ENCODE data around the gene GON7. TPM values are rescaled to one million over a fixed set of nuclear protein-coding genes. Genes with fewer than 3 reads are reported as not detected.

Gene GON7
- total RNA-seq, 2 donors from 2014 or later, result 7.8 to 11.9 TPM

- H3K4me1 ChIP-seq, result peaks cover 0 to 22% of the 10 kb centered on the region in 2 donors
- TF ChIP-seq CTCF (IDR thresholded peaks at IDR 0.05), result no peak
- H3K9me3 ChIP-seq, result no peaks in the 10 kb centered on the region
- no peaks in the 10 kb centered on the region for H3K27me3 ChIP-seq
- H3K36me3 ChIP-seq, result peaks cover under 1% of the 10 kb centered on the region
- no peak overlapping the region for H3K4me3 ChIP-seq
- H3K27ac ChIP-seq, result no peak overlapping the region
- DNase-seq (ENCODE audit: low spot score), result no peak
These were observed 19.9 kb downstream of the GON7 start for GRCh38 chr14:93186956-93187355.

GRCh38 chr14:93186466-93186865, 20.4 kb downstream of the GON7 start:
- Histone ChIP-seq H3K27ac (peak overlapping the region in 1 of 2 donors; percentile 94), H3K4me1 (peaks cover 0 to 22% of the 10 kb centered on the region in 2 donors), H3K27me3 (no peaks in the 10 kb centered on the region), H3K36me3 (peaks cover 5% of the 10 kb centered on the region), H3K4me3 (no peak overlapping the region), H3K9me3 (no peaks in the 10 kb centered on the region)
- no peak for TF ChIP-seq CTCF (IDR thresholded peaks at IDR 0.05)
- no peak for DNase-seq (ENCODE audit: low spot score)

GRCh38 chr14:93185349-93185720, 21.5 kb downstream of the GON7 start:
- peaks cover 6% of the 10 kb centered on the region for H3K36me3 ChIP-seq
- peaks cover 0 to 22% of the 10 kb centered on the region in 2 donors for H3K4me1 ChIP-seq
- peak overlapping the region; percentile 94 for H3K27ac ChIP-seq
- H3K27me3 ChIP-seq, result no peaks in the 10 kb centered on the region
- H3K4me3 ChIP-seq, result peak overlapping the region; percentile 81 to 88
- TF ChIP-seq CTCF (IDR thresholded peaks at IDR 0.05), result no peak
- H3K9me3 ChIP-seq, result no peaks in the 10 kb centered on the region
- DNase-seq (ENCODE audit: low spot score), result no peak

- Histone ChIP-seq H3K27me3 (no peaks in the 10 kb centered on the region), H3K4me1 (peaks cover 0 to 22% of the 10 kb centered on the region in 2 donors), H3K4me3 (peak within 1 kb of the TSS; percentile 81 to 88), H3K27ac (peak within 1 kb of the TSS; percentile 94), H3K9me3 (no peaks in the 10 kb centered on the region), H3K36me3 (peaks cover 6% of the 10 kb centered on the region)
- peak in 1 of 2 donors; percentile 55 for TF ChIP-seq CTCF (IDR thresholded peaks at IDR 0.05)
- DNase-seq (ENCODE audit: low spot score), result peak; percentile 87
These were observed 22.2 kb downstream of the GON7 start, which contains the start of the genes LYSET and MOAP1 for GRCh38 chr14:93184391-93185348. Gene LYSET, plus strand, starts transcription at chr14:93185317. Its CDS starts 89 bp downstream, at chr14:93185406. Gene MOAP1, minus strand, starts transcription at chr14:93184897. Its CDS starts 655 bp downstream, at chr14:93184242.

GRCh38 chr14:93183596-93184317, 23.1 kb downstream of the GON7 start:
- H3K36me3 ChIP-seq, result peaks cover 6% of the 10 kb centered on the region
- no peaks in the 10 kb centered on the region for H3K27me3 ChIP-seq

More at GRCh38 chr14:93183596-93184317, 23.1 kb downstream of the GON7 start:
- Histone ChIP-seq H3K4me3 (peak overlapping the region; percentile 81 to 88), H3K4me1 (peaks cover 0 to 22% of the 10 kb centered on the region in 2 donors), H3K9me3 (no peaks in the 10 kb centered on the region), H3K27ac (peak overlapping the region; percentile 94)
- no peak for TF ChIP-seq CTCF (IDR thresholded peaks at IDR 0.05)
- DNase-seq (ENCODE audit: low spot score), result no peak
